HG02884 (cell line): Measurements from ENCODE around the gene ANKRD28.
"Not testable (repeated sequence)": the region's sequence is repeated elsewhere in the genome, so short reads cannot be mapped to it uniquely, and the experiment has no call there.

ENCODE experiments used
- ATAC-seq: cut with Tn5 transposase; IDR thresholded peaks from one replicate; pipeline ENCODE4 v1.9.1; 2021; ENCODE audit warnings: mild to moderate bottlenecking, moderate library complexity; ENCODE audit not compliant: unreplicated experiment

The ANKRD28 gene

GRCh38 chr3:15778332-15778858, 19.4 kb downstream of the ANKRD28 start:
- ATAC-seq, result no peak

DNA sequence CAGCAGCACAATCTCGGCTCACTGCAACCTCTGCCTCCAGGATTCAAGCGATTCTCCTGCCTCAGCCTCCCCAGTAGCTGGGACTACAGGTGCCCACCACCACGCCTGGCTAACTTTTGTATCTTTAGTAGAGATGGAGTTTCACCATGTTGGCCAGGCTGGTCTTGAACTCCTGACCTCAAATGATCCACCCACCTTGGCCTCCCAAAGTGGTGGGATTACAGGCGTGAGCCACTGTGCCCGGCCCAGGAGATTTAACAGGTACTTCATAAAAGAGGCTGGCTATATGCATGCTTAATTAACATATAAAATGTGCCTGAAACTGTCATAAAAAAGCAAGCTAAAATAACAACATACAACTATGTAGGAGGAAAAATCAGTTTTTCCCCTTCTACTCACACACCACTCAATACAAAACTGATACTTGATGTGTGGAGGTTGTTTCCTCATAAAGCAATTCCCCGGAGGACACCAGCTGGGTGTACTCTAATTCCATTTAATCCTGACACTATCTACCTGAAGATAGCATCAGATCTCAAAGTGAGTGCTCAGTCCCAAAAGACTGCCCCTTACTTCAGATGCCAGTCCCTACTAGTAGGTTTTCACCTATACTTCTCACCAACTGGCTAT, 22.7 kb downstream of the ANKRD28 start:
- peak; percentile 74 for ATAC-seq

GRCh38 chr3:15771444-15771843, 26.3 kb downstream of the ANKRD28 start:
- no peak for ATAC-seq

DNA sequence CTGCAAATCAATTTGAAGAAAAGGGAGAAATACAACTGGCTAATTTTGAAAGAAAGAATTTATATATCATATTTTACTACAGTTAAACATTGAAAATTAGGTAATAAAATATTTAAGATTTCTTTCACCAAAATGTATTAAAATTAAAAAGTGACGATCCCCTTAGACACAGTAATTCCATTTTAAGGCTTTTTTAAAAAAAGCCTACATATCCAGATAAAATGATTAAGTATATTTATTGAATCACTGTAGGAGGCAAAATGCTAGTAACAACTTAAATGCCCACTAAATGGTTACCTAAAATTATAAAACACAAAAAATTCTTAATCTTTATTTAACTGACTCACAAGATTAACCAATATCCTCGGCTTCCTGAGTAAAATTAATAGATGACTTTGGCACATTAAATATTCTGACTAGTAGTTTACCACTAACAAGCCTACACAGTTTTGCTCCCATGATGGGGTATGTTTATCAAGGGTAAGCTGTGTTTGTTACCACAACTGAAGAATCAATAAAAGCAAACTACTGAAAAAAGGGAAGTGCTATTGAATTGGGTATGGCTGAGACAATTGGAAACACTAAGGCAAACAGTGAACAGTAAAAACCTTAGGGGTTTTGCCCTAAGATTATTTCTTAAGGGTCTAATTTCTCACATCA, 28.4 kb downstream of the ANKRD28 start:
- ATAC-seq, result no peak

DNA sequence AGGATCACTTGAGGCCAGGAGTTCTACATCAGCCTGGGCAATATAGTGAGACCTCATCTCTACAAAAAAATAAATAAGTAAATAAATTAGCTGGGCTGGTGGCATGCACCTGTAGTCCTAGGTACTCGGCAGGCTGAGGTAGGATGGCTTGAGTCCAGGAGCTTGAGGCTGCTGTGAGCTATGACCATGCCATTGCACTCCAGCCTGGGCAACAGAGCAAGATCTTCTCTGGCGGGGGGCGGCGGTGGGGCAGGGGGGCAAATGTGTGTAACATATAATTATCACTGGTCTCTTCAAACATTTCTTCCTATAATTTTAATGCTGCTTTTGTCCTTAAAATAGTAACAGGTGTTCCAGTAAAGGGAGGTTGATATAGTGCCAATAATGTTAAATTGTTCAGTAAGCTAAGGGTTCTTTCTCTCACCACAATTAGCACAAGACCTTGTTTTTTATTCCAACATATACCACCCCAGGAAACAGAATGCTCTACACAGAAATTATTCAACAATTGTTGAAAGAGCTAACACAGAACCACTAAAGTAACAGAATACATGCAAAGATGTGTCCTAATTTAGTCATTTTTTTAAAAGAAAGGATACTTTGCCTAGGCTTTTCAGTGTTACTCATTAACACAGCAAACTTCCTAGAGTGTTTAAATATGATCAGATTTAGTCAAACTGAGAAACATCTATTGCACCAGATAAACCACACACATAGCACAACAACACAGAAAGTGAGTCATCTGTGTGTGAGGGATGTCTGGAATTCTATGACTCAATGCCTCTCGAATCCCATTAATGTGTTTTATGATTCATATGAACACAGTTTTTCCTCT, 29.1 kb downstream of the ANKRD28 start:
- peak; percentile 82 for ATAC-seq

GRCh38 chr3:15766406-15766805, 31.4 kb downstream of the ANKRD28 start:
- no peak for ATAC-seq

GRCh38 chr3:15758295-15758694, 39.5 kb downstream of the ANKRD28 start:
- ATAC-seq, result no peak

- no peak for ATAC-seq
Observed at GRCh38 chr3:15757824-15758223, 40.0 kb downstream of the ANKRD28 start.

DNA sequence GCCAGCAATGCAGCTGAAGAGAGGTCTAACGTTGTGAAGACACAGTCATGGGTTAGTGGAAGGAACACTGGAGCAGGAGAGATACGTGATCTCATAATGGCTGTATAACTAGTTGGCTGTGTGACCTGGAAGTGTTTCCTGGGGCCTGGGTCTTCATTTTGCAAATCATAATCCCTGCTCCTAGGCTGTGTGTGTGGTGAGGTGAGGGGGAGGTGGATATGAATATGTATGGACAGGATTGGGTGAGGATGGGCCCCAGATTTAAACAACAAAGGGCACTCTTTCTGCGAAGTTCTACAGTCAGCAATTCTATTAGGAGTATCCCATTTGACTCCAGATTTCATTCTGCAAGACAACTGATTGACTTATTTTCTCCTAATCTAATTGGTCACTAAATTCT, 41.3 kb downstream of the ANKRD28 start:
- no peak for ATAC-seq

- ATAC-seq, result no peak
Observed at GRCh38 chr3:15755780-15756179, 42.0 kb downstream of the ANKRD28 start.

DNA sequence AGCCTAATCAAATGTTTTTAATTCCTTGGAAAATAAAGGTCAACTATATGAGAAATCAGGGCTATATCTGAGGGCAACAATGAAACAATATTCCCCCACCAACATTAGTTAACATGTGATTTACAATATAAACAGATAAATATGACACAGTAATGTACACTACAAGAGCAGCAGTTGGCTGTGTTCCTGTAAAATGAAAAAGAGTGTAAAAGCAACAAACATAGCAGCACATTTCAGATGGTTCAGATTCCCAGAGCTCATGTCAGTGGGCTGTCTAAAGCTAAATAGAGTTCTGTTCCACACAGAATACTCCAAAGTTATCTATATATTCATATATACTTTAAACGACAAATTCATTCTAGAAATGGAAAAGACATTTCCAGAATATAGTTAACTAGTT, 42.6 kb downstream of the ANKRD28 start:
- no peak for ATAC-seq

DNA sequence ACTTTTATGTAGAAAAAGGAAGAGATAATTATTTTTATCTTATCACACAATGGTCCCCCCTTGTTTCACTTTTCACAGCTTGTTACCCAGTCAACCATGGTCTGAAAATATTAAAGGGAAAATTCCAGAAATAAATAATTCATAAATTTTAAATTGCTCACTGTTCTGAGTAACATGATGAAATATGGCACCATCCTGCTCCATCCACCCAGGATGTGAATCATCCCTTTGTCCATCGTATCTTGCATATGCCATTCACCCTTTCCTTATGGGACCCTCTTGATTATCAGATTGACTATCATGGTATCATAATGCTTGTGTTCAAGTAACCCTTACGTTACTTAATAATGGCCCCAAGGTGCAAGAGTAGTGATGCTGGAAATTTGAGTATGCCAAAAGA, 43.7 kb downstream of the ANKRD28 start:
- no peak for ATAC-seq

GRCh38 chr3:15753056-15753710, 44.6 kb downstream of the ANKRD28 start:
- ATAC-seq, result no peak

- ATAC-seq, result no peak
Observed at GRCh38 chr3:15750879-15751278, 46.9 kb downstream of the ANKRD28 start.

GRCh38 chr3:15750143-15750542, 47.6 kb downstream of the ANKRD28 start:
- no peak for ATAC-seq

DNA sequence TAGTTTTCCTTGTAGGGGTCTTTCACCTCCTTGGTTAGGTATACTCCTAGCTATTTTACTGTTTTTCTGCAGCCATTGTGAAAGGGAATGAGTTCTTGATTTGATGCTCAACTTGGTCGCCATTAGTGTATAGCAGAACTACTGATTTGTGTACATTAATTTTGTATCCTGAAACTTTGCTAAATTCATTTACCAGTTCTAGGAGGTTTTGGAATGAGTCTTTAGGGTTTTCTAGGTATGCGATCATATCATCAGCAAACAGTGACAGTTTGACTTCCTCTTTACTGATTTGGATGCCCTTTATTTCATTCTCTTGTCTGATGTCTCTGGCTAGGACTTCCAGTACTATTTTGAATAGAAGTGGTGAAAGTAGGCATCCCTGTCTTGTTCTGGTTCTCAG, 51.9 kb downstream of the ANKRD28 start:
- not testable (repeated sequence) for ATAC-seq

DNA sequence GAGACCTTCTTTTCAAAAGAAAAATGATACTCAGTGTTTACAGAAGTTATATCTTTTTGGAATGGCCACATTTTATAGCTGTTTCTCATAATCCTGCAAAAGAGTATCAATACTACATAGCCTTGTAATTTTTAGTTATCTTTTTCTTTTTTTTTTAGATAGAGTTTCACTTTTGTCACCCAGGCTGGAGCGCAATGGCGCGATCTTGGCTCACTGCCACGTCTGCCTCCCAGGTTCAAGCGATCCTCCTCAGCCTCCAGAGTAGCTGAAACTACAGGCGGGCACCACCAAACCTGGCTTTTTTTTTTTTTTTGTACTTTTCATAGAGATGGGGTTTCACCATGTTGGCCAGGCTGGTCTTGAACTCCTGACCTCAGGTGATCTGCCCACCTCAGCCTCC, 53.6 kb downstream of the ANKRD28 start:
- ATAC-seq, result no peak

DNA sequence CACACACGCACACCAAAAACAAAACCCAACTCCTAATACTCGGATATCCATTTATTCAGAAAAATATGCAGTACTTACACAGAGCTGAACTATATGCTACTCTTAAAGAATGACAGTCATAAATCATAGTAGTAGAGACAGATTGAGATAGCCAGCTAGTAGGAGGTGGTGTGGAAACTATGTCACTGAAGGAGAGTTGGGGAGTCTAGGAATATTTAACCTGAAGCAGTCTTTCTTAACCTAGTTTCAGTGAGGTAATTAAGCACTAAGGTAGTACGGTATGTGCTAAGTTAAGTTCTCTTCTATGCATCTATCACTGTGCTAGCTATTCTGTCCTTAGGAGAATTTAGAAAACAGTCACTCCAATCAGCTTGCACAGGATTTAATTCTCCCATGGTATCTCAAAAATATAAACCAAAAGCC, 54.2 kb downstream of the ANKRD28 start:
- ATAC-seq, result no peak

GRCh38 chr3:15742236-15742635, 55.5 kb downstream of the ANKRD28 start:
- not testable (repeated sequence) for ATAC-seq

DNA sequence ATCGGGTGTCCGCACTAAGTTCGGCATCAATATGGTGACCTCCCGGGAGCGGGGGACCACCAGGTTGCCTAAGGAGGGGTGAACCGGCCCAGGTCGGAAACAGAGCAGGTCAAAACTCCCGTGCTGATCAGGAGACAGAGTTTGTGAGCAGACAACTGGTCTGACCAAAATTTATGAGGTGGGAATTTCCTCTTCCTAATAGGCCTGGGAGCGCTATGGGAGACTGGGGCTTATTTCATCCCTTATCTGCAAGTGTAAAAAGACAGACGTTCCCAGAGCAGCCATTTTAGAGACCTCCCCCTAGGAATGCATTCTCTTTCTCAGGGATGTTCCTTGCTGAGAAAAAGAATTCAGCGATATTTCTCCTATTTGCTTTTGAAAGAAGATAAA, 59.2 kb downstream of the ANKRD28 start:
- not testable (repeated sequence) for ATAC-seq

DNA sequence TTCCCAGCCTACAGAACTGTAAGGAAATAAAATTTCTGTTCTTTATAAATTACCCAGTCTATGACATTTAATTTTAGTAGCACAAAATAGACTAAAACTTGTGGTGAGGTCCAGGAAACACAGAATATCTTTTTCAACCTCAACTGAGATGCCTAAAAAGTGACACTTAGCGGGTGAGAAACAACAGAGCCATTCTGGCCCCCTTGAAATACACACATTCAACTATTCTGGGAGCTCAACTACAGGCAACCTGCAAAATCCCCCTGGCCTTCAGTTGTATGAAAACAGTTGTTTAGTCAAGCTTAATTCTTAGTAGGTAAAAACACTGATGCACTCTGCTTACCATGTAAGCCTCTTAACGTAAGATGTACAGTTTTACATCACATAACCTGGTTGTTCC, 66.8 kb downstream of the ANKRD28 start:
- no peak for ATAC-seq
